Stimulated activated CD8-positive, alpha-beta memory T cell treated with anti-CD3 and anti-CD28 coated beads, Interleukin-15, amount 100 ng/mL, for 4 hours (primary cell): Measurements from ENCODE around the gene C1orf198.

Source experiments
- DNase-seq, 2 donors: peaks; one replicate each; pipeline ENCODE4 v3.0.0-alpha.2; 2020; ENCODE audit warnings: low read depth in 2 of 2

Gene C1orf198

DNA sequence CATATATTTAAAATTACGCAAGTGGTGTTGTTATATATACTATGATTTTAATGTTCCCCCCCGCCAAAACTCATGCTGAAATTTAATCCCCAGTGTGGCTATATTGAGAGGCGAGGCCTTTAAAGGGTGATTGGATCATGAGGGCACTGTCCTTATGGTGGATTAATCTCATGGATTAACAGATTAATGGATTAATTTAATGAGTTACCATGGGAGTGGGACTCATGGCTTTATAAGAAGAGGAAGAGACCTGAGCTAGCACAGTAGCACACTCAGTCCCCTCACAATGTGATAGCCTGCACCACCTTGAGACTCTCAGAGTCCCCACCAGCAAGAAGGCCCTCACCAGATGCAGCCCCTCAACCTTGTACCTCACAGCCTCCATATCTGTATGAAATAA, 34.8 kb downstream of the C1orf198 start:
- DNase-seq: no peak

DNA sequence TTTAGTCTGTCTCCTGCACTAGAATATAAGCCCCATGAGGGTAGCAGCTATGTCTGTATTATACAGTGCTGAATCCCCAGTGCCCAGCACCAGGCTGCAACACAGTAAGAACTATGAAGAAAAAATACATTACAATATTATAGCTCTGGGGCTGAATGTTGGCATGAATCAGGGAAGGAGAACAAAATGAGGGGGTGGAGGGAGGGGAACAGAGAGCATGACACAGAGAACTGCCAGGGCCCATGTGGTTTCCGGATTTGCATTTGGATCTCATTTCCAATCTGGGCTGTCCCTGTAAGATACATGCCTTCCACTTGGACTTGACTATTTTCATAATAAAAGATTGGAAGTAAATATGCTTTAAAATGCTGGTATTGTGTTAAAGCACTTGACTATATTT, 35.8 kb downstream of the C1orf198 start:
- no peak for DNase-seq

DNA sequence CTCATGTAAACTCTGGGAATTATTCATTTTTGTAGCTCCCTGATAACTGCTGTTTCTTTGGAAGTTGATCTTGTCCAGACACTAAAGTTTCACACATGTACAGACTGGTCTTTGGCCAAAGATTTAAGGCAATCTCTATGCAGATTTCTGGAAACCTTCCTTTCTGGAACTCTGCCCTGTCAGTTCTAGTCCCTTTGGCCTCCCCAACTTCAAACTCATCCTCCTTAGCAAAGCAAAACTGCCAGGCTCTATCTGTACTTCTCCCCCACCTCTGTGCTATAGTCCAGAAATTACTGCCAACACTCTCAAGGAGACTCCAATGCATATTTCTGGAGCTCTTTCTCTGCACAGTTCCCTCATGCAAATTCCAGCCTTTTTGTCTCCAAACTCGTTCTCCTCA, 36.5 kb downstream of the C1orf198 start:
- DNase-seq: no peak

- no peak for DNase-seq
These were observed 39.9 kb downstream of the C1orf198 start for GRCh38 chr1:230828421-230828820.

DNA sequence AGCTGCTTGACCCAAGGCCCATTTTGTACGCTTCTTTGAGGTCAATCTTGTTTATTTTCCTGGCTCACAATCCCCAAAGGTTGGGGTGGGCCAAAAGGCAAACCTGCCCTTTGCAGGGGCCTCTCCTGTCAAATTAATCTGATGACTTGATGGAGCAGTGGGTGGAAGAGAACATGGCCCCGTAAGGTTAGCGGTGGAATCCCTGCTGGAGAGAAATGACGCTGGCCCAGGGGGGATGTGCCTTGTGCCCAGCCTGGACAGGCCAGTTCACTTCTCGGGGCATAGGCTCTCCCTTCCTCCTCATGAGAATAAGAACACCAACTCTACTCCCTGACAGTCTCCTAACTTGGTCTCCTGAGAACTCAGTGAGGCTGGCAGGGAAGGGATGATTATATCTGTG, 40.5 kb downstream of the C1orf198 start:
- DNase-seq: no peak

GRCh38 chr1:230827081-230827681, 41.1 kb downstream of the C1orf198 start:
- DNase-seq: no peak

DNA sequence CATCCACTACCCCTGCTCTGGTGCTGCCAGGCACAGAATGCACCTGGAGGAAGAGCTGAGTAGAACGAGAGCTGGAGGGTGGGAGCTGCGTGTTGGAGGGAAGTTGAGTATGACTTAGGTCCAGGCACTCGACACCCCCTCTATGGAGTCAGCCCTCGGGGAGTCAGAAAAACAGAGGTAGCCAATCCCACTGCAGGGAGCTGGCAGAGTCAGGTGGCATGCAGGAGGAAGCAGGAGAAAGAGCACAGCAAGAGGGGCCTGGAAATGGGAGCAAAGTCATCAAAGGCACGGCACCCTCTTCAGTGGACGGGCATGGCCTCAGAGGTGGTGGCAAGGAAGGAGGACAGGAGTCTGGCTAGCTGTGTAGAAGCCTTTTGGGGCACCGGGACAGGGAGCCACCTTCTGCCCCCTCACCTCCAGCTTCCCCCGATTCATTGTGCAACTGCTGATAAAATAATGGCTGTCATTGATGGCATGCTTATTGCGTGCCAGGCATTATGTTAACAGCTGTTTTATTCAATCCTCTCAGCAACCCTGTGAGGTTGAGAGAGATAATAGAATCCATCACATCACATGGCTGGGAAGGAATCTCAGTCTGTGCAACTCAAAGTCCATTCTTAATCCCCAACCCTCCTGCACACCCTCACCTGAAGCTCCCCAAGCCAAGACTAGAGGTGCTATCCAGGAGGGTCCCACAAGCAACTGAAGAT, 42.0 kb downstream of the C1orf198 start:
- DNase-seq: no peak

GRCh38 chr1:230825761-230826160, 42.6 kb downstream of the C1orf198 start:
- no peak for DNase-seq

- no peak for DNase-seq
These were observed 43.2 kb downstream of the C1orf198 start for GRCh38 chr1:230824919-230825721.

- DNase-seq: no peak
These were observed 43.8 kb downstream of the C1orf198 start for GRCh38 chr1:230824551-230824918.

DNA sequence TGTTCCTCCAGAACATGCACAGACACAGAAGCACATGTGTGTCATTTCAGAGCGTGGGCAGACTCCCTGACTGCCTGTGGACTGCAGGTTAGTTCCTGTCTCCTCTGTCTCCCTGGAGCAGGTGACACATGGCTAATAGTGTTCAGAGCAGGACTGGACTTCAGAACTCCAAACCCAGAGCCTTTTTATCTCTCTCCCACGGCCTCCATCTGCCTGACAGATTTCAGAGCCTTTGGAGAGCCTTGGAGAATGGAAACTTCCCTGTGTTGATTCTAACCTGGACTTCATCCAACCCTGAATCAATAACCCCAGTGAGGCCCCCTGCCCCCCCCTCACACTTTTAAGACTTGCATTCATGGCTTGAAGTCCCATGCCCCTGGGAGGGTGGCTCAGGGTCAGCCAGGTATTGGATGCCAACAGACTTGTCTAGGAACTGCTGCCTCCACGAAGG, 44.4 kb downstream of the C1orf198 start:
- DNase-seq: no peak

DNA sequence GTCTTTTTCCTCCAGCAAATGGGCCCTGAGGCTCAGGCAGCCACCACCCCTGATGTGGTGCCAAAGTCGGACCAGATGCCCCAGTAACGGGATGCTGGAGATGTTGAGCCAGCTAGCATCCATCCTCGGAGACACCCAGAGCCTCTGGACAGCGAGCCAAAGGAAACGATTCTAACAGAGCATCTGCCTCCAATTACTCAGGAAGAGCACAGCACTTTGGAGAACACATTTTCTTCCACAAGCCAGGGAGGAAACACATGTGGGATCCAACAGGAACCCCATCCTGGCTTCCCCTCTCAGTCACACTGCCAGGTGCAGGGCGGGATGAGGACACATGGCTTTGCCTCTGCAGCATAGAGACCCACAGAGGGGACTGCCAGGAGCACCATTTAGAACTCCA, 44.9 kb downstream of the C1orf198 start:
- no peak for DNase-seq

- DNase-seq: no peak
These were observed 46.2 kb downstream of the C1orf198 start for GRCh38 chr1:230822092-230822581.

- DNase-seq: no peak
These were observed 47.0 kb downstream of the C1orf198 start for GRCh38 chr1:230821346-230821745.

DNA sequence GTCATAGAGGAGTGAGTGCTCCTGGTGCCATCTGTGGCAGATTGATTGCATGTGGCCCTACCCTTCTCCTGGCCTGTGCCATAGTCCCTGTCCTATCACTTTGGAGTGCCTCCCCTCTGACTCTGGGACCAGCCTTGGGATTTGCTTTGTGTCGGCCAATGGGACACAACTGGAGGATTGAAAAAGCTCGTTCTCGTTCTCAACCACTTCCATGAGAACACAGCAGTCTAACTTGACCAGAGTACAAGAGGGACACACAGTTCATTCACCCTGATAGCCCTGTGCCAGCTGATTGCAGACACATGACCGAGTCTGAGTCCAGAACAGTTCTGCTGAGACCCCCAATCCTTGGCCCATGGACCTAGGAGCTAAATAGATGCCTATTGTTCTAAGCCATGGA, 47.8 kb downstream of the C1orf198 start:
- no peak for DNase-seq

- no peak for DNase-seq
These were observed 48.3 kb downstream of the C1orf198 start for GRCh38 chr1:230819976-230820375.

DNA sequence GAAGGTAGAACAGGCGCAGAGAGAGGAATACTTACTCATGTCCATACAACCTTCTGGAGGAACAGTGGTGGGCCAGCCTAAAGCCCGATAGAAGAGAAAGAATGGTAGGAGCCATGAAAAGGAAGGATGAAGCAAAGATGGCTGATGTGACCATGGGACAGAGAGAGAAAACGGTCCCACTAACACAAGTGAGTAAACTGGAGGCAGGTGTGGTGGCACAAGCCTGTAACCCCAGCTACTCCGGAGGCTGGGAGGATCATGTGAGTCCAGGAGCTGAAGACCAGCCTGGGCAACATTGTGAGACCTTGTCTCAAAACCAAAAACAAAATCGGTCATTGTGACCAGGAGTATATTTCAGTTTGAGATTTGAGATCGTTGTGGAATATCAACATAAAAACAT, 49.4 kb downstream of the C1orf198 start:
- no peak for DNase-seq

GRCh38 chr1:230818367-230818766, 50.0 kb downstream of the C1orf198 start:
- DNase-seq: no peak

GRCh38 chr1:230816018-230816417, 52.3 kb downstream of the C1orf198 start:
- DNase-seq: no peak

GRCh38 chr1:230814949-230815692, 53.2 kb downstream of the C1orf198 start:
- DNase-seq: no peak

- no peak for DNase-seq
These were observed 55.8 kb downstream of the C1orf198 start for GRCh38 chr1:230812568-230812967.
